Measurements from ENCODE around the gene LYPD6B. TPM values are rescaled to one million over a fixed set of nuclear protein-coding genes. Genes with fewer than 3 reads are reported as not detected.
A peak's percentile ranks its signal among the peaks of the same experiment; 100 is the strongest.

LYPD6B gene
- total and polyA plus RNA-seq, 10 donors = 0.46 to 3.5 (median 1.9) TPM

DNA sequence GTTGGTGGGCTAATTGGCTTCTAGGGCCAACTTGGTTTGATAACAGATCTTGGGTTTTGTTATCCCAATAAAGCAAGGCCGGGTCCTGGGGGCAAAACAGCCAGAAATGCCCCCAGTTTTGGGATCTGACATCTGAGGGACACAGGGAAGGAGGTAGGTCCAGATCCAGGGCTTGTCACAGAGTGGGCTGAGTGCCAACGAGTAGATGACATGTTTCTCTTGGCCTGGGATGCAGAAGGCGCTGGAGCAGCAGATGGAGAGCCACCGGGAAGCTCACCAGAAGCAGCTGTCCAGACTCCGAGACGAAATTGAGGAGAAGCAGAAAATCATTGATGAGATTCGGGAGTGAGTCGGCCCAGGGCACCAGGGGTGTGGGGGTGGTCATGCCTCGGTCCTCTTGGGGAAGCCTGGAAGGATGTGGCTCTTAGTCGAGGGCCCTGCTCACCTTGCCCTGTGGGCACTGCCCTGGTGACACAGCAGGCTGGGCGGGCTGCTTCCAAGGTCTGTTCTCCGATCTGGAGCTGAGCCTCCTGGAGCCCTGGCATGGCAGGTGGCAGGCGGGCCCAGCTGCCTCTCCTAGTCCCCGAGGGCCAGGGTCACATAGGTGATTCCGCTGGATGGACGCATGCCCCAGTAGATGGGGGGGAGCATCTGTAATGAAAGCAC lies 40.2 kb upstream of the LYPD6B start:
- Histone ChIP-seq H3K4me3 (no peak overlapping the region), H3K4me1 (no peaks in the 10 kb centered on the region), H3K9me3 (no peaks in the 10 kb centered on the region), H3K27ac (no peak overlapping the region), H3K27me3 (replicated peaks in 1 of 7) (peaks cover 0 to 4% (median 0%) of the 10 kb centered on the region in 7 donors), H3K36me3 (no peaks in the 10 kb centered on the region)
- TF ChIP-seq POLR2A (IDR thresholded peaks at IDR 0.05) (no peak), POLR2AphosphoS5 (IDR thresholded peaks at IDR 0.05) (no peak)
- TF ChIP-seq, protein P1, sequence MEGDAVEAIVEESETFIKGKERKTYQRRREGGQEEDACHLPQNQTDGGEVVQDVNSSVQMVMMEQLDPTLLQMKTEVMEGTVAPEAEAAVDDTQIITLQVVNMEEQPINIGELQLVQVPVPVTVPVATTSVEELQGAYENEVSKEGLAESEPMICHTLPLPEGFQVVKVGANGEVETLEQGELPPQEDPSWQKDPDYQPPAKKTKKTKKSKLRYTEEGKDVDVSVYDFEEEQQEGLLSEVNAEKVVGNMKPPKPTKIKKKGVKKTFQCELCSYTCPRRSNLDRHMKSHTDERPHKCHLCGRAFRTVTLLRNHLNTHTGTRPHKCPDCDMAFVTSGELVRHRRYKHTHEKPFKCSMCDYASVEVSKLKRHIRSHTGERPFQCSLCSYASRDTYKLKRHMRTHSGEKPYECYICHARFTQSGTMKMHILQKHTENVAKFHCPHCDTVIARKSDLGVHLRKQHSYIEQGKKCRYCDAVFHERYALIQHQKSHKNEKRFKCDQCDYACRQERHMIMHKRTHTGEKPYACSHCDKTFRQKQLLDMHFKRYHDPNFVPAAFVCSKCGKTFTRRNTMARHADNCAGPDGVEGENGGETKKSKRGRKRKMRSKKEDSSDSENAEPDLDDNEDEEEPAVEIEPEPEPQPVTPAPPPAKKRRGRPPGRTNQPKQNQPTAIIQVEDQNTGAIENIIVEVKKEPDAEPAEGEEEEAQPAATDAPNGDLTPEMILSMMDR (IDR thresholded peaks at IDR 0.05 in 8 of 11, conservative IDR thresholded peaks at IDR 0.05 in 3 of 11) = no peak
- no peak for DNase-seq
- intact Hi-C loops (cut with DNase I; ENCODE audit: low total_unique reads) = loop anchor here (10.0 kb wide), 1 partner anchor 493 kb away; no protein-coding TSS in a partner anchor
- WGBS, 5 donors = 76 to 92% (median 82%) methylated on average over 14 to 16 of the region's 16 CpGs

DNA sequence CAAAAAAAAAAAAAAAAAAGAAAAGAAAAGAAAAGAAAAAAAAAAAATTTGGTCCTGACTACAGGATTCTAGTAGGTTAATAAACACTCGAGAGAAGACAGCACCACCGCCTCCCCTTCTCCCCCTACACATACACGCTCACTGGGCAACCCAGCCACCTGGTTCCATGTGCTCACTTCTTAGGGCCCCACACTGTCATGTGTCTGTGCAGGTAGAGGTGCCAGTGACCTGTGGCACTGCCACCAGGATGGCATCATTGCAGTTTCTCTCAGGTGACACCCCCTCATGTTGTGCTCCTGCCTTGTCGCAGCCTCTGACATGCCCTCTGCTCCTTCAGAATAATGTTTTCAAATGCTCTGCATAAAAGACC lies 39.7 kb upstream of the LYPD6B start:
- no peaks in the 10 kb centered on the region for H3K9me3 ChIP-seq

DNA sequence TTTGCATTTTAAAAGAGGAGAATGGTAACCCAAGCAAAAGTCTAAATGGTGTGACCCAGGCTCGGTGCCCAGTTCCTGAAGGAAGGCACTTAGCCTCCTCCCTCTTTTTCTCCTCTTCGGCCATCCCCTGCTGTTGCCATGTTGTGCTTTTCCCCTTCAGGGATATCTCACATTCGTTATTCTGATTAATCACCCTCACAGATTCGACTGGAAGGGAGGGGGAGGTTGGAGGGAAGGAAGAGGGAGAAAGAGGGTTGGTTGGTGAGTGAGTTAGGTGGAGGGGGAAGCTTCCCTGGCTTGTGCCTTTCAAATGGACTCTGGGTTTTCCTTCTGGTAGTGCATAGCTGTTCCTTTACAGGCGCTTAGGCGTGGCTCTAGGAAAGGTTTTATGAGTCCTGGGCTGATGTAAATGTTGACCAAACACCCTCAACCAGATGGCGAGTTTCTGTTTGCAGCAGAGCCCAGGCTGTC lies 39.0 kb upstream of the LYPD6B start:
- Histone ChIP-seq H3K27ac (no peak overlapping the region), H3K4me3 (no peak overlapping the region), H3K4me1 (peaks cover 0 to 4% (median 0%) of the 10 kb centered on the region in 6 donors), H3K27me3 (replicated peaks in 1 of 7) (peaks cover 0 to 4% (median 0%) of the 10 kb centered on the region in 7 donors), H3K9me3 (no peaks in the 10 kb centered on the region), H3K36me3 (no peaks in the 10 kb centered on the region)
- 46 to 54% (median 49%) methylated on average over 7 of the region's 7 CpGs for WGBS, 5 donors
- TF ChIP-seq POLR2A (IDR thresholded peaks at IDR 0.05) = no peak
- DNase-seq = no peak
- intact Hi-C loops (cut with DNase I; ENCODE audit: low total_unique reads) = loop anchor here (10.0 kb wide), 1 partner anchor 495 kb away; no protein-coding TSS in a partner anchor

More for the DNA sequence above, 39.7 kb upstream of the LYPD6B start:
- Histone ChIP-seq H3K27me3 (replicated peaks in 1 of 7) (peaks cover 0 to 4% (median 0%) of the 10 kb centered on the region in 7 donors), H3K4me1 (peaks cover 0 to under 1% (median 0%) of the 10 kb centered on the region in 6 donors), H3K36me3 (no peaks in the 10 kb centered on the region), H3K4me3 (no peak overlapping the region), H3K27ac (no peak overlapping the region)
- 87 to 98% (median 95%) methylated on average over 4 of the region's 4 CpGs for WGBS, 5 donors
- TF ChIP-seq, protein P1 (IDR thresholded peaks at IDR 0.05 in 8 of 11, conservative IDR thresholded peaks at IDR 0.05 in 3 of 11) = no peak
- no peak for TF ChIP-seq POLR2AphosphoS5 (IDR thresholded peaks at IDR 0.05)
- TF ChIP-seq POLR2A (IDR thresholded peaks at IDR 0.05) = no peak
- DNase-seq = no peak
- intact Hi-C loops (cut with DNase I; ENCODE audit: low total_unique reads) = loop anchor here (10.0 kb wide), 1 partner anchor 494 kb away; no protein-coding TSS in a partner anchor

DNA sequence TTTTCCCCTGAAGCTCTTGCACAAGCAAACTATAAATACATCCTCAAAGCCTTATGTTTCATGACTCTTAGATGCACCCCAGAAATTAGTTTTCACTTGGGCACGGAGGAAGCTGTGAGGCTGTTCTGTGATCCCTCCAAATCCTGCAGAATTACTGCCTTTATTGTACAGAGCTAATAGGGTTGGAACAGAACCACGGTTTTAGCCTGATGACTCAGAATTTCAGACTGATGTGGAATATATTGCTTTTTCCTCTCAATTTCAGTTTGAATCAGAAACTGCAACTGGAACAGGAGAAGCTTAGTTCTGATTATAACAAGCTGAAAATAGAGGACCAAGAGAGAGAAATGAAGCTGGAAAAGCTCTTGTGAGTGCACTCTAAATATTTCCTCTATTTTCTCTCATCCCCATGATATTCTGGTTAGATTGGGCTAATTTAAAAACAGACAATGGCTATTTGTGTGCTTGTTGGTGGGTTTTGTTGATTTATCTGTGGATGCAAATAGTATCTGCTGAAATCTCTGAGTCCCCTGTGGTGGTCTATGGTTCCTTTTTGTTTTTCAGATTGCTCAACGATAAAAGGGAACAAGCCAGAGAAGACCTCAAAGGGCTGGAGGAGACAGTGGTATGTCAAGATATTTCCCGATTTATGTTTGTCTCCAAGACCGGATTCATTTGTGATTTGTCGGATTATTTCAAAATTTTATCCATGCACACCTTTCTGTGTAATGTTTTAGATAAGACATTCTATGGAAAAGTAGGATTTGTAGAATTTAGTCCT lies 38.2 kb upstream of the LYPD6B start:
- Histone ChIP-seq H3K4me1 (peaks cover 0 to 4% (median 0%) of the 10 kb centered on the region in 6 donors), H3K36me3 (no peaks in the 10 kb centered on the region), H3K27ac (peak overlapping the region in 1 of 8 donors; percentile 2), H3K9me3 (no peaks in the 10 kb centered on the region), H3K27me3 (replicated peaks in 1 of 7) (peaks cover 0 to 4% (median 0%) of the 10 kb centered on the region in 7 donors), H3K4me3 (no peak overlapping the region)
- no peak for DNase-seq
- no peak for TF ChIP-seq POLR2A (IDR thresholded peaks at IDR 0.05)
- 62 to 68% (median 65%) methylated on average over 6 of the region's 6 CpGs for WGBS, 5 donors
- intact Hi-C loops (cut with DNase I; ENCODE audit: low total_unique reads) = no loop called here

DNA sequence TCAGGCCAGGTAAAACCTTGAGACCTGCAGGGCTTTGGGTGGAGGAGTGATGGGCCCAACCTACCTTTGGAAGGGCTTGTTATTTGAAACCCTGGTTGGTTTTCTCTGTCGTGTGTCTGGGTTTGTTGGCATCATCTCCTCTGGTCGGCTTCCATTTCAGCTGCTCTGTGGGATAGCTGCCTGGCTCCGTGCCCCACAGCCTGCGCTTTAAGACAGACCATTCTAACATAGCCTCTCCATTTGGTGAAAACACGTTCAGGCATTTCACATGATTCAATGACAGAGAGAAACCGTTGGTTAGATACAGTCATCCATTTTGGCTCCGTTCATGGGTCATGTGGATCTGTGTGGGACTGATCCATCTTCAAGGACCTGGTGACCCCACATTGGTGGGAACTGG lies 37.0 kb upstream of the LYPD6B start:
- TF ChIP-seq, protein P1 (IDR thresholded peaks at IDR 0.05 in 8 of 11, conservative IDR thresholded peaks at IDR 0.05 in 3 of 11) = no peak
- TF ChIP-seq POLR2AphosphoS5 (IDR thresholded peaks at IDR 0.05) = no peak
- TF ChIP-seq POLR2A (IDR thresholded peaks at IDR 0.05) = no peak
- peaks cover 0 to 4% (median 0%) of the 10 kb centered on the region in 7 donors for H3K27me3 ChIP-seq (replicated peaks in 1 of 7)
- H3K27ac ChIP-seq = peak overlapping the region in 3 of 8 donors; percentile 65 to 73 (median 68)
- H3K36me3 ChIP-seq = no peaks in the 10 kb centered on the region
- 84 to 93% (median 92%) methylated on average over 7 of the region's 7 CpGs for WGBS, 5 donors
- DNase-seq = no peak
- intact Hi-C loops (cut with DNase I; ENCODE audit: low total_unique reads) = no loop called here
- peaks cover 0 to 4% (median 0%) of the 10 kb centered on the region in 6 donors for H3K4me1 ChIP-seq
- no peaks in the 10 kb centered on the region for H3K9me3 ChIP-seq
- no peak overlapping the region for H3K4me3 ChIP-seq

All from spleen (tissue), 11 donors.